Neural cell (in vitro differentiated cells): ENCODE measurements around the gene EML5.

Experiments
- POLR2AphosphoS5 ChIP-seq: IDR thresholded peaks from 2 replicates; pipeline ENCODE4 v1.6.1; 2012
- TF ChIP-seq, protein P1 (sequence below): fragments of 450-650 bp; IDR thresholded peaks from 2 replicates; pipeline ENCODE4 v1.5.1; 2014; ENCODE audit warnings: antibody characterized with exemption, mild to moderate bottlenecking, moderate library complexity; ENCODE audit not compliant: poor library complexity, severe bottlenecking

DNA sequence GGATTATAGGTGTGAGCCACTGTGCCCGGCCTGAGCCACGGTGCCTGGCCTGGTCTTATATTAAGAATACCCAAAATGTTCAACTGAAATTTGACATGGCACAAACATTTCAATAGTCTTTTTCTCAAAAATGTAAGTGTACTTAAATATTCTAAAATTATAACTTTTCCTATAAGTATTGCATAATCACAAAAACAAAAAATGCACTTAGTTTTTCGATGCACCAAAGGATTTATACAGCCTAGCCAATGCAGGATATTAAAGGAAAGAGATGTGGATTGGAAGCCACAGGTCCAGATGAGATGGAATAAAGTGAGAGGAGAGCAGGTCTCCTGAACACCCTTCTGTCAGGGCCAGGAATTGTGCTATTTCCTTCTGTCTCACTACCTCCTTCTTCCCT is 167.1 kb downstream of the EML5 start:
- no peak for TF ChIP-seq POLR2AphosphoS5
- TF ChIP-seq, protein P1, sequence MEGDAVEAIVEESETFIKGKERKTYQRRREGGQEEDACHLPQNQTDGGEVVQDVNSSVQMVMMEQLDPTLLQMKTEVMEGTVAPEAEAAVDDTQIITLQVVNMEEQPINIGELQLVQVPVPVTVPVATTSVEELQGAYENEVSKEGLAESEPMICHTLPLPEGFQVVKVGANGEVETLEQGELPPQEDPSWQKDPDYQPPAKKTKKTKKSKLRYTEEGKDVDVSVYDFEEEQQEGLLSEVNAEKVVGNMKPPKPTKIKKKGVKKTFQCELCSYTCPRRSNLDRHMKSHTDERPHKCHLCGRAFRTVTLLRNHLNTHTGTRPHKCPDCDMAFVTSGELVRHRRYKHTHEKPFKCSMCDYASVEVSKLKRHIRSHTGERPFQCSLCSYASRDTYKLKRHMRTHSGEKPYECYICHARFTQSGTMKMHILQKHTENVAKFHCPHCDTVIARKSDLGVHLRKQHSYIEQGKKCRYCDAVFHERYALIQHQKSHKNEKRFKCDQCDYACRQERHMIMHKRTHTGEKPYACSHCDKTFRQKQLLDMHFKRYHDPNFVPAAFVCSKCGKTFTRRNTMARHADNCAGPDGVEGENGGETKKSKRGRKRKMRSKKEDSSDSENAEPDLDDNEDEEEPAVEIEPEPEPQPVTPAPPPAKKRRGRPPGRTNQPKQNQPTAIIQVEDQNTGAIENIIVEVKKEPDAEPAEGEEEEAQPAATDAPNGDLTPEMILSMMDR: no peak
